Muscle of arm (tissue), 12 donors: ENCODE data around the gene NTPCR. TPM values are rescaled to one million over a fixed set of nuclear protein-coding genes. Genes with fewer than 3 reads are reported as not detected.
"Not testable (repeated sequence)": the region's sequence is repeated elsewhere in the genome, so short reads cannot be mapped to it uniquely, and the experiment has no call there.

Experiments
- DNase-seq: peaks from one replicate; pipeline ENCODE4 v3.0.0-alpha.2; 2013
- polyA plus RNA-seq, 12 donors: library from polyadenylated mRNA; unstranded; fragments of 120-200 nt; gene quantifications; one replicate each; pipeline ENCODE4 v1.2.1, GENCODE V29; 2013; ENCODE audit not compliant: insufficient read length in 12 of 12

NTPCR gene
- polyA plus RNA-seq, 12 donors = 17.4 to 41.8 (median 36.2) TPM; not detected in 1

GRCh38 chr1:232982238-232982944, 32.0 kb downstream of the NTPCR start:
- DNase-seq = no peak

DNA sequence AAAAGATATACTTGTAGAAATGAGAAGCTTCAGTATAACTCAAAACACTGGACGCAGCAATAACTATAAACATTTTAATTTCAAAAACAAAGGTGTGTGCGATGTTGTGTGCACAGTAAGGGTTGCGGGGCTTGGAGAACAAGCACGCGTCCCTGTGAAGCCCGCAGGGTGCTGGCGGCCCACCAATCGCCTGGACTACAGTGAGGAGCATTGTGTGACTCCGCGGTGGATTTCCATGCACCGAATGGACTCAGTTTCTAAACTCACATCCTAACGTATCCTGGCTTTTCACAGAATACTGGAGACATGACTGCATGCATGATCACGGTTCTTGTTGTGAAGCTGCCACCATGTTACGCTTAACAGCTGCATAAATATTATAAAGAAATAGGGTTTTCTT, 33.0 kb downstream of the NTPCR start:
- DNase-seq = no peak

DNA sequence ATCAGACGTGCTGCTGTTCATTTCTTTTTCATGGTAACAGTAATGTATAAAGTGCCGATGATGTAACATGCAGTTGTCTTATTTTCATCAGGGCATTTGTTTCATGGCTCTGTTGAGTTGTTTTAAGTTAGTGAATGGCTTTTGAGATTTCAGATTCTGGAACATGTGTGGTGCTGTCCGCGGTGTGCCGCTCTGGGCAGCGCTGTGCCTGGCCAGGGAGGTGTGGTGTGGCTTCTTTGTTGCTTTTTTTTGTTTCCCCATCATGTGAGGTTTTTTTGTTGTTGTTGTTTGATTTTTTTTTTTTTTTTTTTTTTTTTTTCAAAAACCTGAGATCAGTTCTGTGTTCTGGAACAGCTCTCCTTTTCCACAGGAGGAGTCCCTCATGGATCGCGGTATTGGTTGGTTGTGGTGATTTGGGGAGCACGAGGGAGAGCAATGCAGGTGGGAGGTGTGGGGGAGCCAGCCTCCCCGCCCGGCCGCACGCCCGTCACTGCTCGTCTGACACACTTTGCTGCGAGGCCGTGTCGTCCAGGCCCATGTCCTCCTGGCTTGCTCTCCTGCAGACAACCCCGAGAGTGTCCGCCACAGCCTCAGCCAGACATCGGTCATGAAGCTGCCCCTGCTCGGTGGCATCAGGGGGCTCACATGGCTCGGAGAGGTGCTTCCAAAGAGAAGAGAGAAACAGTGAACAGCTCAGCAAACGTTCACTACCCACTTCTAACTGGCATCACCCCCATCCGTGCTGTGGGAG, 33.6 kb downstream of the NTPCR start:
- DNase-seq = no peak

GRCh38 chr1:232984577-232985425, 34.4 kb downstream of the NTPCR start:
- no peak for DNase-seq

- no peak for DNase-seq
Measured at GRCh38 chr1:232985882-232986526, 35.6 kb downstream of the NTPCR start.

DNA sequence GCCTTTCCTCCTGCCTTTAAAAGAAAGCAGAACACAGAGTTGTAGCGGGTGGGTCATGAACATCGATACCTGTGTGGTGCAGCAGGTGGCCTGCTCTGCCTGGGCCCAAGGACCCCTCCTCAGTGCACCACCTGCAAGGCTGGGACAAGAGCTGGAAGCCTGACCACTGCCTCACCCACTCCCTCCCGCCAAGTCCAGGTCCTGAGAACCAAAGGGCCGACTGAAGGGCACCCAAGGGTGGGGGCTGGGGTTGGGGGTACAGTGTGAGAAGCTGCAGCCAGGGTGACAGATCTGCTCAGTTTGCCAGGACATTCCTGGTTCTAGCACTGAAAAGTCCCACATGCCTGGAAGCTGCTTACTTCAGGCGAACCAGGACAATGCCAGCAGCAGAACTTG, 36.1 kb downstream of the NTPCR start:
- DNase-seq = no peak

DNA sequence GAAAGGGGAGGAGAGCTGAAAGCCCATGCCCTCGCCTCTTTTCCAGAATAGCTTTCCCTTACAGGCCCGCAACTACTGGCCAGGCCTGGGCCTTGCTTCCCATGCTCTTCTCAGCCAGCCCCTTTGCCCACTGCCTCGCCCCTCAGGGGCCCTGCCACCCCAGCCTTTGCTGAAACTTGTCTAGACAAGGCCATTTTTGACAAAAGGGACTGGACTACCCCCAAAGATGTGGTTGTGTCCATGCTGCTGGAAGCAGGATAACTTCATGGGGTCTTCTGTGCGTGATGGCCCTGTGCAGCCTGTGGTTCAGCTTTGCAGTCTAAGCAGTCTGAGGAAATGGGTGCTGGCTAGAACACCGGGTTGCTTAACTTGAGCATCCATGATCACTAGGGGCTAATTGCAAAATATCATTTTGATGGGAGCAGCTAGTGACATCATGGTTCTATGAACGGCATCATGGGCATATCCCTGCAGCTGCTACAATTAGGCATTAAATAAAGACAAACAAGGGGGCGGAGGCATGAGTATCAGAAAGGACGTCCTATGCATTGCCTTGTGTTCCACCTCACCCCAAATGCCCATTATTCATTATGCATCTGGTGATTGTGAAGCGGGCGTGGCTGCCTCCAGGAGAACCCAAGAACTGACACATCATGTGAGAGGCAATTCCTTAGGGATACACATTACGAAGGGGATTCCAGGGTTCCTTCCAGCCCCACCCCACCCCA, 36.8 kb downstream of the NTPCR start:
- no peak for DNase-seq

DNA sequence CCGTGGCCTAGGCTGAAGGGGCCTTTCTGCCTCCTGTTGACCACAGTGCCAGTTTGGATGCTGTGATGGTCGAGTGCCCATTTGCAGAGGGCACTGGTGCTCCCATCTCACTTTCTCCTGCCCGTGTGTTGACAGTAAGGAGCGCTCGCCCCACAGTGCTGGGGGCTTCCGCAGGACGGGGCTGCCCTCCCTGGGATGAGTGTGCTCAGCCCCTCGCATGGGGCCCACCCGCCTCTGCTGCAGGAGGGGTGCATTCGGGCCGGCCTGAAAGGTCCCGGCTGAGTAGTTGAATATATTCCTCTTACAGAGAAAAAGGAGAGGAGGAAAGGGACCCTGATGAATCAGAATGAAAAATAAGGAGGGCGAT, 37.3 kb downstream of the NTPCR start:
- DNase-seq = no peak

GRCh38 chr1:232988572-232989040, 38.2 kb downstream of the NTPCR start:
- peak; percentile 25 for DNase-seq

- no peak for DNase-seq
Measured at GRCh38 chr1:232990176-232991128, 40.0 kb downstream of the NTPCR start.

DNA sequence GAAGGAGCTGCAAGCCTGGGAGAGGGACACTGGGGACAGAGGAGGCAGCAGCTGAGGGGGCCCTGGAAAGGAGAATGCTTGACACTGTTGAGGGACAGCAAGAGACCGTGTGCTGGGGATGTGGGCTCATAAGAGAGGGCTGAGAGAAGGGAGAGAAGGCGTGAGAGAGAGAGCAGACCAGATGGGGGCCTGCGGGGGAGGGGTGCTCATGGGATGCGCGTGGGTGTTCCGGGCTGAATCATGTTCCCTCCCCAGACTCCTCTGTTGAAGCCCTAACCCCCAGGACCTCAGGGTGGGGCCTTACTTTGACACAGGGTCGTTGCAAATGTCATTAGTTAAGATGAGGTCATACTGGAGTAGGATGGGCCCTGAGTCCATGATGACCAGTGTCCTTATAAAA, 40.8 kb downstream of the NTPCR start:
- no peak for DNase-seq

DNA sequence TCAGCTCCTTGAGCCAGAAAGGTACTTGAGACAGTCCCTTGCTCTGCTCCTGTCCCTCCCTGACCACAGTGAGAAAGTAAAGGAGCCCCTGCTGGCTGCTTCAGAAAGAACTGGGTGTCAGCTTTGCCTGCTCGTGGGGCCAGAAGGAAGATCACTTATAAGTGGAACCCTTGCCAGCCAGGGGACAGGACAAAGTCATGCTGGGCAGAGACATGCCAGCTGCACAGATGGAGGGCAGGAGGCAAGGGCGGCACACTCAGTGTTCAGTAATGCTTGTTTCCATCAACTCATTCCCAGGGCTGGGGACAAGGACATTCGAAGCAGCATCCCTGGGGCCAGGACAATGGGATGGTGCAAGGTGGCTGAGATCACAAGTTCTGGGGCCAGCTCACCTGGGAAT, 41.8 kb downstream of the NTPCR start:
- DNase-seq = no peak

DNA sequence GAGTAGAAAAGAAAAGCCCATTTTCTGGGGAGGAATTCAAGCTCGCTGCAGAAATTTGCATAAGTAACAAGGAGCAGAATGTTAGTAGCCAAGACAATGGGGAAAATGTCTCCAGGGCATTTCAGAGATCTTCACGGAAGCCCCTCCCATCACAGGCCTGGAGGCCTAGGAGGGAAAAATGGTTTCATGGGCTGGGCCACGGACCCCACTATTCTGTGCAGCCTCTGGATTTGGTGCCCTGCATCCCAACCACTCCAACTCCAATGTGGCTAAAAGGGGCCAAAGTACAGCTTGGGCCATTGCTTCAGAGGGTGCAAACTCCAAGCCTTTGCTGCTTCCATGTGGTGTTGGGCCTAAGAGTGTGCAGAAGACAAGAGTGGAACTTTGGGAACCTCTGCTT, 43.1 kb downstream of the NTPCR start:
- no peak for DNase-seq

DNA sequence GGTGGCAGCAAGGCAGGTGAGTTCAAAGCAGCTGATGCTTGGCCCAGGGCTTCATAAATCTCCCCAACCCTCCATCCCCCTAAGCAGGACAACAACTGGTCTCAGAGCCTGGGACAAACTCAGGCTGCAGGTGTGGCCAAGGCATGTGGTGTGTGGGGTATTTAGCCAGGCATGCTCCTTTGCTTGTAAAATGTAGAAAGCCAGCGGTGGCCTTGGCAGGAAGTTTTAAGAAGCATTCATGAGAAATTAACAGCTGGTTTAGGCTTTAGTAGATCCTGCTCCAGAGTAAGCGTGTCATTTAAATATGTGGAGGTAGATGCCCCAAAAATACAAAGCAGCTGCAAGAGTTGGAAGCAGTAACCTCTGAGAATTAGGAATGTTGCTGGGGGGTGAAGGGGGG, 44.8 kb downstream of the NTPCR start:
- DNase-seq = no peak

- no peak for DNase-seq
Measured at GRCh38 chr1:232996143-232996542, 45.7 kb downstream of the NTPCR start.

- no peak for DNase-seq
Measured at GRCh38 chr1:232998138-232998537, 47.7 kb downstream of the NTPCR start.

DNA sequence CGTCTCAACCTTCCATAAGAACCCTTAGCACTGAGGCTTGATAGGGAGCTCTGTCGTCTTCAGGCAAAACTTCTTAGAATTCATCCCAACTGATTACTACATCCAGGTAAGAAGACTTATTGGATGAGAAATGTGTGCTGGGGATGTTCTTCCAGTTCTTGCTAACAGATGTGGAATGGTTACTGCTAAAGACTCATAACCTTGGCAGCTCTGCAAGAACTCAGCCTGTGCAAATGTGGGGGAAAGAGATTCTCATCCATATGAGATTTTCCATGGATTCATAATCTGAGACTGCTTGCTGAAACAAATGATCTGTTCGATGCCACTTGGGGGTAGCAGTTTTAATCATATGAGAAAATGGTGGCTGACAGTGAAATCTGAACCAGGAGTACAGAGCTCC, 48.2 kb downstream of the NTPCR start:
- no peak for DNase-seq

DNA sequence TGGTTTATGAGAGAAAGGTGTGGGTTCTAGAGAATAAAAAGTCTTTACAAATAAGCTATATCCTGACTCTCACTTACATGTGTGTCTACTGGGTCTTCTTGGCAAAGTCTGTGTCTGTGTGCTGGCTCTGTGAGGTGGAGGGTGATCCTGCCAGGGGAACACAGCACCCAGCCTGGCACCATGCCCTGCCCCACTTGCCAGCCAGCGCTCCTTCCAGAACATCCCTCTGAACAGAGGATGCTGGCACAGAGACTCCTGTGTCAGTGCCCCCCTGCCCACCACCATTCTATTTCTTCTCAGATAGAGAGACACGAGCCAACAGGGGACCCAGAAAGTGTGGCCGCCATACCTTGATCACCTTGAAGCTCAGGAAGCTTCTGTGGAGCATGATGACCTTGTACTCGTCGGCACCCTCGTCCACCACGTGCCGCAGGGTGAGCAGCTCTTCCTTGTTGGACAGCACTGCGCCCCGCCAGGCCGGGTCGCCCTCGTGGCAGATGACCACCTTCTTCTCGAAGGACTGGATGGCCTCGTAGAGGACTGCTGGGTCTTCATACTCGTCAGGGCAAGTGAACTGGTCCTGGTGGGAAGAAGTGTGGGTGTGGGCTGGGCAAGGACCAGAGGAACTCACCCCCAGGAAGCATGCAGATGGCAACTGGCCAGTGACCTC, 49.7 kb downstream of the NTPCR start:
- DNase-seq = no peak

DNA sequence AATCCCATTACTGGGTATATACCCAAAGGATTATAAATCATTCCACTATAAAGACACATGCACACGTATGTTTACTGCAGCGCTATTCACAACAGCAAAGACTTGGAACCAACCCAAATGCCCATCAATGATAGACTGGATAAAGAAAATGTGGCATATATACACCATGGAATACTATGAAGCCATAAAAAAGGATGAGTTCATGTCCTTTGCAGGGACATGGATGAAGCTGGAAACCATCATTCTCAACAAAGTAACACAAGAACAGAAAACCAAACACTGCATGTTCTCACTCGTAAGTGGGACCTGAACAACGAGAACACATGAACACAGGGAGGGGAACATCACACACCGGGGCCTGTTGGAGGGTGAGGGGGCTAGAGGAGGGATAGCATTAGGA, 53.2 kb downstream of the NTPCR start:
- not testable (repeated sequence) for DNase-seq

DNA sequence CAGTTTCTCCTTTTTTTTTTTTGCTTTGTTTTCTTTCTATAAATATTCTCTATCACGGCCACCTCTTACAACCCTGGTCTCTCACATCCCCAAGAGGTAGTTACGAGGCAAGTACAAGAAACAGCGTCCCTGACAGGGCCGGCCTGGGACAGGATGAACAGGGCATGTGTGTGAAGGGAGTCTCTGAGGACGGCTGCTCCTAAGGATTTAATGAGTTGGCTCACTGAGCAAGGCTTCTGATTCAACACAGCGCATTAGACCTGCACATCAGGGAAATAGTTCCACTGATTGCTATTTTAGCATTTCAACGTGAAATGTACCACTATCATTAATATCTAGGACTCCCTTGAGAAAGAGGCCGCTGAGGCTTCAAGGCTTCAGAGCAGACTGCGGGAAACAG, 54.0 kb downstream of the NTPCR start:
- no peak for DNase-seq
